ENCODE results near the gene ULBP3. TPM values are rescaled to one million over a fixed set of nuclear protein-coding genes. Genes with fewer than 3 reads are reported as not detected.

ULBP3 gene
- total RNA-seq (1 to 10 TPM in 1 of 5 experiments, under 1 TPM in 1, not detected in 3; 0.42 to 1.5 TPM), polyA plus RNA-seq (under 1 TPM; 0.27 to 0.36 TPM), total RNA-seq (0.81 reads per million)

- ChIA-PET CTCF (no interaction called here), POLR2A (no interaction called here)
- Mint-ChIP-seq H3K36me3 (peaks cover 0 to 13% (median 0%) of the 10 kb centered on the region in 5 donors), H3K9me3 (no peaks in the 10 kb centered on the region), H3K4me1 (peaks cover 10 to 22% (median 14%) of the 10 kb centered on the region in 7 donors), H3K27me3 (peaks cover 4 to 35% (median 12%) of the 10 kb centered on the region in 5 donors), H3K27ac (peak within 1 kb of the TSS in 4 of 9 donors; percentile 49 to 82 (median 72)), H3K4me3 (peak within 1 kb of the TSS; percentile 80 to 95 (median 90))
- Histone ChIP-seq H3K27ac (ENCODE audit: low read depth, low read length) (no peak within 1 kb of the TSS), H3K4me1 (ENCODE audit: control insufficient read depth in 2 of 2, insufficient read depth in 2 of 2, low read length in 2 of 2) (peaks cover 0 to 5% of the 10 kb centered on the region in 2 donors), H3K4me3 (ENCODE audit: low read length) (peak within 1 kb of the TSS; percentile 77), H3K36me3 (ENCODE audit: control insufficient read depth in 2 of 3, insufficient read depth in 3 of 3, low read length in 3 of 3) (no peaks in the 10 kb centered on the region), H3K27me3 (ENCODE audit: control insufficient read depth in 2 of 2, insufficient read depth in 2 of 2, low read length in 2 of 2) (no peaks in the 10 kb centered on the region), H3K9me3 (ENCODE audit: control insufficient read depth in 2 of 3, low read length in 3 of 3) (no peaks in the 10 kb centered on the region)
- intact Hi-C loops (cut with micrococcal nuclease), result loop anchor here (1.0 to 5.0 kb wide), 8 partner anchors 52 to 502 kb away; partner anchors contain the start of genes GINM1 (in 1 of the 2), LRP11 (in 1 of the 2) and ULBP1 (in 1 of the 2)
- peak; percentile 24 to 75 (median 35) for DNase-seq
- peak; percentile 83 for ATAC-seq
Measured at GRCh38 chr6:150068720-150069648, at the start of gene ULBP3. ULBP3 (minus strand) TSS chr6:150069121; CDS start chr6:150069066, 55 bp downstream.

- no peak for DNase-seq
- Histone ChIP-seq H3K4me3 (ENCODE audit: low read length) (no peak overlapping the region), H3K9me3 (ENCODE audit: control insufficient read depth in 2 of 3, low read length in 3 of 3) (no peaks in the 10 kb centered on the region), H3K27ac (ENCODE audit: low read depth, low read length) (no peak overlapping the region), H3K36me3 (ENCODE audit: control insufficient read depth in 2 of 3, insufficient read depth in 3 of 3, low read length in 3 of 3) (no peaks in the 10 kb centered on the region), H3K4me1 (ENCODE audit: control insufficient read depth in 2 of 2, insufficient read depth in 2 of 2, low read length in 2 of 2) (no peaks in the 10 kb centered on the region), H3K27me3 (ENCODE audit: control insufficient read depth in 2 of 2, insufficient read depth in 2 of 2, low read length in 2 of 2) (no peaks in the 10 kb centered on the region)
- H3K36me3 Mint-ChIP-seq, result no peaks in the 10 kb centered on the region
- ChIA-PET POLR2A (no interaction called here), CTCF (no interaction called here)
- no peak for ATAC-seq
- H3K9me3 Mint-ChIP-seq, result peaks cover 0 to 4% (median 0%) of the 10 kb centered on the region in 11 donors
- H3K4me3 Mint-ChIP-seq, result no peak overlapping the region
- H3K27me3 Mint-ChIP-seq, result peaks cover 3 to 20% (median 11%) of the 10 kb centered on the region in 5 donors
- H3K27ac Mint-ChIP-seq, result no peak overlapping the region
- H3K4me1 Mint-ChIP-seq, result peaks cover 0 to 12% (median 6%) of the 10 kb centered on the region in 7 donors
- intact Hi-C loops (cut with micrococcal nuclease), result no loop called here
Measured at GRCh38 chr6:150118627-150119026, 49.7 kb upstream of the ULBP3 start.

GRCh38 chr6:150118203-150118602, 49.3 kb upstream of the ULBP3 start:
- intact Hi-C loops (cut with micrococcal nuclease), result no loop called here
- H3K4me1 Mint-ChIP-seq, result peaks cover 0 to 12% (median 4%) of the 10 kb centered on the region in 7 donors
- ChIA-PET POLR2A (no interaction called here), CTCF (no interaction called here)
- peaks cover 0 to 4% (median 0%) of the 10 kb centered on the region in 11 donors for H3K9me3 Mint-ChIP-seq
- H3K27me3 Mint-ChIP-seq, result peaks cover 0 to 16% (median 7%) of the 10 kb centered on the region in 5 donors
- H3K36me3 ChIP-seq (ENCODE audit: control insufficient read depth in 2 of 3, insufficient read depth in 3 of 3, low read length in 3 of 3), result no peaks in the 10 kb centered on the region
- no peaks in the 10 kb centered on the region for H3K36me3 Mint-ChIP-seq
- no peaks in the 10 kb centered on the region for H3K4me1 ChIP-seq (ENCODE audit: control insufficient read depth in 2 of 2, insufficient read depth in 2 of 2, low read length in 2 of 2)
- H3K4me3 Mint-ChIP-seq, result no peak overlapping the region
- no peaks in the 10 kb centered on the region for H3K9me3 ChIP-seq (ENCODE audit: control insufficient read depth in 2 of 3, low read length in 3 of 3)
- H3K27ac Mint-ChIP-seq, result no peak overlapping the region
- H3K27me3 ChIP-seq (ENCODE audit: control insufficient read depth in 2 of 2, insufficient read depth in 2 of 2, low read length in 2 of 2), result no peaks in the 10 kb centered on the region
- H3K27ac ChIP-seq (ENCODE audit: low read depth, low read length), result no peak overlapping the region
- DNase-seq (no peak), ATAC-seq (no peak)
- no peak overlapping the region for H3K4me3 ChIP-seq (ENCODE audit: low read length)

GRCh38 chr6:150116200-150116800, 47.4 kb upstream of the ULBP3 start:
- Mint-ChIP-seq H3K9me3 (peaks cover 0 to 4% (median 0%) of the 10 kb centered on the region in 11 donors), H3K4me3 (no peak overlapping the region), H3K27ac (no peak overlapping the region), H3K36me3 (no peaks in the 10 kb centered on the region), H3K27me3 (peaks cover 0 to 7% (median 1%) of the 10 kb centered on the region in 5 donors), H3K4me1 (peaks cover 0 to 12% (median 4%) of the 10 kb centered on the region in 7 donors)
- Histone ChIP-seq H3K4me1 (ENCODE audit: control insufficient read depth in 2 of 2, insufficient read depth in 2 of 2, low read length in 2 of 2) (no peaks in the 10 kb centered on the region), H3K27me3 (ENCODE audit: control insufficient read depth in 2 of 2, insufficient read depth in 2 of 2, low read length in 2 of 2) (no peaks in the 10 kb centered on the region), H3K4me3 (ENCODE audit: low read length) (no peak overlapping the region), H3K27ac (ENCODE audit: low read depth, low read length) (no peak overlapping the region), H3K36me3 (ENCODE audit: control insufficient read depth in 2 of 3, insufficient read depth in 3 of 3, low read length in 3 of 3) (no peaks in the 10 kb centered on the region), H3K9me3 (ENCODE audit: control insufficient read depth in 2 of 3, low read length in 3 of 3) (no peaks in the 10 kb centered on the region)
- CTCF ChIA-PET, result no interaction called here
- ATAC-seq (no peak), DNase-seq (no peak)
- POLR2A ChIA-PET, result no interaction called here
- intact Hi-C loops (cut with micrococcal nuclease), result no loop called here

GRCh38 chr6:150115769-150116168, 46.8 kb upstream of the ULBP3 start:
- DNase-seq (no peak), ATAC-seq (no peak)
- Histone ChIP-seq H3K4me3 (ENCODE audit: low read length) (no peak overlapping the region), H3K27me3 (ENCODE audit: control insufficient read depth in 2 of 2, insufficient read depth in 2 of 2, low read length in 2 of 2) (no peaks in the 10 kb centered on the region), H3K27ac (ENCODE audit: low read depth, low read length) (no peak overlapping the region), H3K4me1 (ENCODE audit: control insufficient read depth in 2 of 2, insufficient read depth in 2 of 2, low read length in 2 of 2) (no peaks in the 10 kb centered on the region), H3K36me3 (ENCODE audit: control insufficient read depth in 2 of 3, insufficient read depth in 3 of 3, low read length in 3 of 3) (no peaks in the 10 kb centered on the region), H3K9me3 (ENCODE audit: control insufficient read depth in 2 of 3, low read length in 3 of 3) (no peaks in the 10 kb centered on the region)
- Mint-ChIP-seq H3K27me3 (peaks cover 0 to 8% (median 4%) of the 10 kb centered on the region in 5 donors), H3K9me3 (peaks cover 0 to 4% (median 0%) of the 10 kb centered on the region in 11 donors), H3K4me3 (no peak overlapping the region), H3K4me1 (peaks cover 0 to 12% (median 4%) of the 10 kb centered on the region in 7 donors), H3K36me3 (no peaks in the 10 kb centered on the region), H3K27ac (no peak overlapping the region)
- intact Hi-C loops (cut with micrococcal nuclease), result no loop called here
- POLR2A ChIA-PET, result no interaction called here
- CTCF ChIA-PET, result no interaction called here

GRCh38 chr6:150112233-150112632, 43.3 kb upstream of the ULBP3 start:
- Histone ChIP-seq H3K27me3 (ENCODE audit: control insufficient read depth in 2 of 2, insufficient read depth in 2 of 2, low read length in 2 of 2) (no peaks in the 10 kb centered on the region), H3K9me3 (ENCODE audit: control insufficient read depth in 2 of 3, low read length in 3 of 3) (no peaks in the 10 kb centered on the region), H3K27ac (ENCODE audit: low read depth, low read length) (no peak overlapping the region), H3K36me3 (ENCODE audit: control insufficient read depth in 2 of 3, insufficient read depth in 3 of 3, low read length in 3 of 3) (no peaks in the 10 kb centered on the region), H3K4me3 (ENCODE audit: low read length) (no peak overlapping the region), H3K4me1 (ENCODE audit: control insufficient read depth in 2 of 2, insufficient read depth in 2 of 2, low read length in 2 of 2) (no peaks in the 10 kb centered on the region)
- H3K4me3 Mint-ChIP-seq, result no peak overlapping the region
- intact Hi-C loops (cut with micrococcal nuclease), result no loop called here
- POLR2A ChIA-PET, result no interaction called here
- H3K27me3 Mint-ChIP-seq, result peaks cover 2 to 8% (median 4%) of the 10 kb centered on the region in 5 donors
- H3K4me1 Mint-ChIP-seq, result peaks cover 0 to 2% (median 0%) of the 10 kb centered on the region in 7 donors
- H3K27ac Mint-ChIP-seq, result no peak overlapping the region
- CTCF ChIA-PET, result interaction anchor here (0.6 kb wide), 1 partner anchor 1181 kb away, joined by 5 read pairs; no protein-coding TSS in a partner anchor
- H3K9me3 Mint-ChIP-seq, result peaks cover 0 to 4% (median 0%) of the 10 kb centered on the region in 11 donors
- H3K36me3 Mint-ChIP-seq, result no peaks in the 10 kb centered on the region
- no peak for ATAC-seq
- DNase-seq, result no peak
